HepG2 (cell line): ENCODE results near the gene GOLGB1. TPM values are rescaled to one million over a fixed set of nuclear protein-coding genes. Genes with fewer than 3 reads are reported as not detected.
A peak's percentile ranks its signal among the peaks of the same experiment; 100 is the strongest.

Source experiments
- ATAC-seq: fragments of 200-7000 bp; cut with Tn5 transposase; 3 replicates; pipeline ENCODE4 v1.9.1; 2020; ENCODE audit warnings: mild to moderate bottlenecking, moderate library complexity
- BruUV-seq: library from RNA; stranded (reverse); fragments of 400-500 nt; replicated peaks from 2 replicates; lab custom pipeline; 2021; lab: Mats Ljungman, UMichigan
- CTCF ChIA-PET: fragments of 300-600 bp; formaldehyde crosslinking; extraction: SDS; loops from one replicate; lab custom pipeline; 2021; ENCODE audit warnings: low total read pairs, inconsistent platforms, low intra/inter-chr PET ratio; lab: Yijun Ruan, JAX
- POLR2A ChIA-PET: fragments of 350-600 bp; sonication (Branson Sonifier 250); formaldehyde crosslinking; loops from one replicate; lab custom pipeline; 2020; ENCODE audit warnings: antibody characterized with exemption, inconsistent platforms; lab: Yijun Ruan, JAX
- DNase-seq: peaks from one replicate; pipeline ENCODE4 v3.0.0-alpha.2; 2015; ENCODE audit warnings: low spot score
- FAIRE-seq: peaks from 3 replicates; lab custom pipeline; 2011; peaks lifted over from hg19 to GRCh38; lab: Jason Lieb, UNC
- H2AFZ ChIP-seq: one replicate; pipeline ENCODE4 v1.6.1; 2011; ENCODE audit warnings: low read length, inconsistent platforms
- H3K27ac ChIP-seq: fragments of 300-600 bp; 3 replicates; pipeline ENCODE4 v1.8.0; 2011; ENCODE audit warnings: mixed run types, mild to moderate bottlenecking, mixed read lengths, low read length, inconsistent platforms; ENCODE audit not compliant: insufficient read depth; ENCODE audit errors: extremely low read length
- H3K27me3 ChIP-seq, 2 experiments: fragments of 200-600 bp in 1 of 2; 2 replicates in 1 of 2; 3 replicates in 1 of 2; pipeline versions ENCODE4 v1.6.0 to v1.8.0; 2011; ENCODE audit warnings: low read length in 2 of 2, mild to moderate bottlenecking in 2 of 2, moderate library complexity in 2 of 2, inconsistent platforms in 1 of 2; ENCODE audit not compliant: insufficient read depth in 2 of 2, control insufficient read depth in 1 of 2
- H3K36me3 ChIP-seq, 2 experiments: fragments of 200-600 bp in 1 of 2; replicated peaks in 1 of 2; 2 replicates in 1 of 2; 3 replicates in 1 of 2; pipeline versions ENCODE4 v1.5.1 to v1.8.0; 2011; ENCODE audit warnings: low read length in 2 of 2, inconsistent platforms in 1 of 2; ENCODE audit not compliant: insufficient read depth in 2 of 2, control insufficient read depth in 1 of 2
- H3K4me1 ChIP-seq: 2 replicates; pipeline ENCODE4 v1.5.1; 2012; ENCODE audit warnings: low read length, inconsistent platforms; ENCODE audit not compliant: insufficient read depth
- H3K4me2 ChIP-seq: 2 replicates; pipeline ENCODE4 v1.6.0; 2011; ENCODE audit warnings: low read depth, low read length, inconsistent platforms
- H3K4me3 ChIP-seq, 3 experiments: fragments of 200-600 bp in 1 of 3; sonication (generic), shearing (Covaris generic) in 1 of 3; replicated peaks in 1 of 3; 2 replicates each; pipeline ENCODE4 v1.5.1; 2011 to 2016; ENCODE audit warnings: low read length in 3 of 3, inconsistent platforms in 2 of 3, low read depth in 2 of 3, mild to moderate bottlenecking in 2 of 3, control low read depth in 1 of 3, mixed read lengths in 1 of 3; ENCODE audit not compliant: insufficient read depth in 1 of 3
- H3K79me2 ChIP-seq: one replicate; pipeline ENCODE4 v1.6.1; 2011; ENCODE audit warnings: low read length, inconsistent platforms; ENCODE audit not compliant: insufficient read depth
- H3K9ac ChIP-seq: 2 replicates; pipeline ENCODE4 v1.6.0; 2011; ENCODE audit warnings: mild to moderate bottlenecking, low read depth, low read length, inconsistent platforms; ENCODE audit not compliant: insufficient read depth
- H3K9me3 ChIP-seq: 2 replicates; pipeline ENCODE4 v1.5.1; 2012; ENCODE audit warnings: mild to moderate bottlenecking, low read length
- H4K20me1 ChIP-seq: 2 replicates; pipeline ENCODE4 v1.6.0; 2011; ENCODE audit warnings: inconsistent platforms, mild to moderate bottlenecking, low read length, moderate library complexity; ENCODE audit not compliant: insufficient read depth
- NR2F6 ChIP-seq, 2 experiments: IDR thresholded peaks; 2 replicates each; pipeline ENCODE4 v1.6.1; 2016; ENCODE audit warnings: antibody characterized with exemption in 1 of 2, mild to moderate bottlenecking in 1 of 2
- NR3C1 ChIP-seq: sonication (generic); formaldehyde crosslinking; IDR thresholded peaks from 2 replicates; pipeline ENCODE4 v1.4.0; 2020; ENCODE audit warnings: missing genetic modification reagents
- PRMT3 ChIP-seq: sonication (generic); formaldehyde crosslinking; IDR thresholded peaks from 2 replicates; pipeline ENCODE4 v1.8.1; 2022; ENCODE audit warnings: low read depth, mild to moderate bottlenecking, moderate library complexity, missing genetic modification reagents, borderline replicate concordance
- SIN3B ChIP-seq: fragments of 150-350 bp; IDR thresholded peaks from 2 replicates; pipeline ENCODE4 v1.6.1; 2014; ENCODE audit warnings: low read length
- ZBTB3 ChIP-seq: sonication (generic); formaldehyde crosslinking; IDR thresholded peaks from 2 replicates; pipeline ENCODE4 v1.4.0; 2020; ENCODE audit warnings: low read depth, mild to moderate bottlenecking, moderate library complexity, missing genetic modification reagents, borderline replicate concordance
- ZKSCAN1 ChIP-seq: fragments of 150-350 bp; IDR thresholded peaks from 2 replicates; pipeline ENCODE4 v1.6.1; 2014; ENCODE audit warnings: low read length
- ZMAT3 ChIP-seq: sonication (generic); formaldehyde crosslinking; conservative IDR thresholded peaks from 2 replicates; pipeline ENCODE4 v1.7.0; 2021; ENCODE audit warnings: missing genetic modification reagents
- ZNF205 ChIP-seq: IDR thresholded peaks from 2 replicates; pipeline ENCODE4 v1.6.1; 2018; ENCODE audit warnings: missing biosample characterization, missing genetic modification reagents
- in situ Hi-C: cut with HindIII; loops from 2 replicates; pipeline ENCODE4 v1.10.0; 2017; ENCODE audit warnings: low pct_unique_long_range_greater_than_20kb; ENCODE audit not compliant: extremely low pct_ligation_motif_present
- intact Hi-C: fragments of 100-400 bp; cut with micrococcal nuclease; formaldehyde crosslinking; loops from one replicate; pipeline ENCODE4 v1.10.0; 2022; ENCODE audit not compliant: unreplicated experiment
- polyA plus RNA-seq, 8 experiments: library from polyadenylated mRNA; depleted of rRNA in 3 of 8; stranded (reverse) in 7 of 8; unstranded in 1 of 8; fragments of >200 nt; fragmentation: Illumina TruSeq in 4 of 8; extraction: Trizol in 4 of 8; gene quantifications; 2 replicates each; pipeline versions ENCODE4 v1.2.1 to v1.2.3, GENCODE V29; 2011 to 2016; ENCODE audit warnings: low read depth in 4 of 8, missing spikeins in 1 of 8, mixed read lengths in 1 of 8; ENCODE audit not compliant: insufficient read depth in 1 of 8
- total RNA-seq, 5 experiments: library from RNA; depleted of rRNA; stranded (reverse); fragments of >200 nt; fragmentation: Illumina TruSeq; extraction: Trizol; gene quantifications; 2 replicates each; pipeline ENCODE4 v1.2.3, GENCODE V29; 2016; ENCODE audit warnings: low read depth in 1 of 5
- TF ChIP-seq, protein P1 (sequence below): sonication (generic); formaldehyde crosslinking; IDR thresholded peaks from 2 replicates; pipeline ENCODE4 v1.5.1; 2020; ENCODE audit warnings: missing genetic modification reagents, mild to moderate bottlenecking, borderline replicate concordance
- TF ChIP-seq, protein P2 (sequence below): IDR thresholded peaks from 2 replicates; pipeline ENCODE4 v1.6.1; 2016; ENCODE audit warnings: low read depth, missing genetic modification reagents, missing compliant biosample characterization
- TF ChIP-seq, protein P3 (sequence below): conservative IDR thresholded peaks from 2 replicates; pipeline ENCODE4 v1.6.1; 2018; ENCODE audit warnings: missing genetic modification reagents

The GOLGB1 gene
- total and polyA plus RNA-seq, 2 of the 13 experiments (the other 11 are each of a cell fraction or from before 2014, with no cell fraction given) = 13.1 to 39.5 TPM

DNA sequence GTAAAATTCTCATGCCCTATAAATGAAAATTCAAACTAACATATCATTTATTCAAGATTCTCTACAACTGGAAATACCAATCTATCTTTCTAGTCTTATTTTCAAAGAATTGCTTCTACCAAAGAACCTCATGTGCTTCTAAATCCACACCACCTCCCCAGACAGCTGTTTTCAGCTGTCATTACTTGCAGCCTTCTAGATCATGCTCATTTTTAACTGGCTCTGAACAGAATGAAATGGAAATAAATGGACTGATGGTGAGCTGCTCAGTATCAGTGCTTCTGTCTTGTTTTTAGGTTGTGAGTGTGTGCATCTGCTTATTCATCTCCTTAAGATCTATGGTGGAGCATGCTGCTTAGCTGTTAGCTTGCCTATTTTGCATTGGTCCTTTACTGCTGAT, 29.4 kb downstream of the GOLGB1 start:
- DNase-seq (no peak), ATAC-seq (no peak), FAIRE-seq (no peak)
- H3K4me3 ChIP-seq = no peak overlapping the region
- no peak overlapping the region for H3K4me2 ChIP-seq
- ChIA-PET POLR2A (no interaction called here), CTCF (no interaction called here)
- no peaks in the 10 kb centered on the region for H3K27me3 ChIP-seq
- TF ChIP-seq, protein P1, sequence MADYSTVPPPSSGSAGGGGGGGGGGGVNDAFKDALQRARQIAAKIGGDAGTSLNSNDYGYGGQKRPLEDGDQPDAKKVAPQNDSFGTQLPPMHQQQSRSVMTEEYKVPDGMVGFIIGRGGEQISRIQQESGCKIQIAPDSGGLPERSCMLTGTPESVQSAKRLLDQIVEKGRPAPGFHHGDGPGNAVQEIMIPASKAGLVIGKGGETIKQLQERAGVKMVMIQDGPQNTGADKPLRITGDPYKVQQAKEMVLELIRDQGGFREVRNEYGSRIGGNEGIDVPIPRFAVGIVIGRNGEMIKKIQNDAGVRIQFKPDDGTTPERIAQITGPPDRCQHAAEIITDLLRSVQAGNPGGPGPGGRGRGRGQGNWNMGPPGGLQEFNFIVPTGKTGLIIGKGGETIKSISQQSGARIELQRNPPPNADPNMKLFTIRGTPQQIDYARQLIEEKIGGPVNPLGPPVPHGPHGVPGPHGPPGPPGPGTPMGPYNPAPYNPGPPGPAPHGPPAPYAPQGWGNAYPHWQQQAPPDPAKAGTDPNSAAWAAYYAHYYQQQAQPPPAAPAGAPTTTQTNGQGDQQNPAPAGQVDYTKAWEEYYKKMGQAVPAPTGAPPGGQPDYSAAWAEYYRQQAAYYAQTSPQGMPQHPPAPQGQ (CRISPR knock-in tag) = no peak
- TF ChIP-seq PRMT3 (CRISPR knock-in tag) (no peak), NR3C1 (no peak), SIN3B (no peak), ZBTB3 (CRISPR knock-in tag) (no peak), NR2F6 (IDR thresholded peaks at IDR 0.05) (no peak), NR2F6 (CRISPR knock-in tag; IDR thresholded peaks at IDR 0.05) (no peak), ZKSCAN1 (no peak), ZNF205 (CRISPR knock-in tag) (no peak), ZMAT3 (CRISPR knock-in tag) (no peak)
- TF ChIP-seq, protein P2, sequence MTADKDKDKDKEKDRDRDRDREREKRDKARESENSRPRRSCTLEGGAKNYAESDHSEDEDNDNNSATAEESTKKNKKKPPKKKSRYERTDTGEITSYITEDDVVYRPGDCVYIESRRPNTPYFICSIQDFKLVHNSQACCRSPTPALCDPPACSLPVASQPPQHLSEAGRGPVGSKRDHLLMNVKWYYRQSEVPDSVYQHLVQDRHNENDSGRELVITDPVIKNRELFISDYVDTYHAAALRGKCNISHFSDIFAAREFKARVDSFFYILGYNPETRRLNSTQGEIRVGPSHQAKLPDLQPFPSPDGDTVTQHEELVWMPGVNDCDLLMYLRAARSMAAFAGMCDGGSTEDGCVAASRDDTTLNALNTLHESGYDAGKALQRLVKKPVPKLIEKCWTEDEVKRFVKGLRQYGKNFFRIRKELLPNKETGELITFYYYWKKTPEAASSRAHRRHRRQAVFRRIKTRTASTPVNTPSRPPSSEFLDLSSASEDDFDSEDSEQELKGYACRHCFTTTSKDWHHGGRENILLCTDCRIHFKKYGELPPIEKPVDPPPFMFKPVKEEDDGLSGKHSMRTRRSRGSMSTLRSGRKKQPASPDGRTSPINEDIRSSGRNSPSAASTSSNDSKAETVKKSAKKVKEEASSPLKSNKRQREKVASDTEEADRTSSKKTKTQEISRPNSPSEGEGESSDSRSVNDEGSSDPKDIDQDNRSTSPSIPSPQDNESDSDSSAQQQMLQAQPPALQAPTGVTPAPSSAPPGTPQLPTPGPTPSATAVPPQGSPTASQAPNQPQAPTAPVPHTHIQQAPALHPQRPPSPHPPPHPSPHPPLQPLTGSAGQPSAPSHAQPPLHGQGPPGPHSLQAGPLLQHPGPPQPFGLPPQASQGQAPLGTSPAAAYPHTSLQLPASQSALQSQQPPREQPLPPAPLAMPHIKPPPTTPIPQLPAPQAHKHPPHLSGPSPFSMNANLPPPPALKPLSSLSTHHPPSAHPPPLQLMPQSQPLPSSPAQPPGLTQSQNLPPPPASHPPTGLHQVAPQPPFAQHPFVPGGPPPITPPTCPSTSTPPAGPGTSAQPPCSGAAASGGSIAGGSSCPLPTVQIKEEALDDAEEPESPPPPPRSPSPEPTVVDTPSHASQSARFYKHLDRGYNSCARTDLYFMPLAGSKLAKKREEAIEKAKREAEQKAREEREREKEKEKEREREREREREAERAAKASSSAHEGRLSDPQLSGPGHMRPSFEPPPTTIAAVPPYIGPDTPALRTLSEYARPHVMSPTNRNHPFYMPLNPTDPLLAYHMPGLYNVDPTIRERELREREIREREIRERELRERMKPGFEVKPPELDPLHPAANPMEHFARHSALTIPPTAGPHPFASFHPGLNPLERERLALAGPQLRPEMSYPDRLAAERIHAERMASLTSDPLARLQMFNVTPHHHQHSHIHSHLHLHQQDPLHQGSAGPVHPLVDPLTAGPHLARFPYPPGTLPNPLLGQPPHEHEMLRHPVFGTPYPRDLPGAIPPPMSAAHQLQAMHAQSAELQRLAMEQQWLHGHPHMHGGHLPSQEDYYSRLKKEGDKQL (CRISPR knock-in tag) = no peak
- TF ChIP-seq, protein P3, sequence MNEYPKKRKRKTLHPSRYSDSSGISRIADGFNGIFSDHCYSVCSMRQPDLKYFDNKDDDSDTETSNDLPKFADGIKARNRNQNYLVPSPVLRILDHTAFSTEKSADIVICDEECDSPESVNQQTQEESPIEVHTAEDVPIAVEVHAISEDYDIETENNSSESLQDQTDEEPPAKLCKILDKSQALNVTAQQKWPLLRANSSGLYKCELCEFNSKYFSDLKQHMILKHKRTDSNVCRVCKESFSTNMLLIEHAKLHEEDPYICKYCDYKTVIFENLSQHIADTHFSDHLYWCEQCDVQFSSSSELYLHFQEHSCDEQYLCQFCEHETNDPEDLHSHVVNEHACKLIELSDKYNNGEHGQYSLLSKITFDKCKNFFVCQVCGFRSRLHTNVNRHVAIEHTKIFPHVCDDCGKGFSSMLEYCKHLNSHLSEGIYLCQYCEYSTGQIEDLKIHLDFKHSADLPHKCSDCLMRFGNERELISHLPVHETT (CRISPR knock-in tag) = no peak
- no peak overlapping the region for H3K27ac ChIP-seq
- H3K36me3 ChIP-seq = peaks cover 22 to 79% of the 10 kb centered on the region in 2 experiments
- H2AFZ ChIP-seq = no peak overlapping the region
- no peaks in the 10 kb centered on the region for H3K79me2 ChIP-seq
- BruUV-seq = TSS peak; percentile 38
- H3K9ac ChIP-seq = no peak overlapping the region
- no peaks in the 10 kb centered on the region for H3K9me3 ChIP-seq
- H4K20me1 ChIP-seq = no peaks in the 10 kb centered on the region; the same call in 1 of the 2 replicates
- no peaks in the 10 kb centered on the region for H3K4me1 ChIP-seq
- intact Hi-C loops (no loop called here), in situ Hi-C loops (no loop called here)
